Hepatocyte (in vitro differentiated cells): ENCODE data around the gene GPHN.

Source experiments
- EZH2 ChIP-seq: fragments of 200-600 bp; sonication (generic); IDR thresholded peaks from 2 replicates; pipeline ENCODE4 v1.6.1; 2016; ENCODE audit warnings: antibody characterized with exemption, mild to moderate bottlenecking, borderline replicate concordance
- EZH2phosphoT487 ChIP-seq: fragments of 200-600 bp; sonication (generic); IDR thresholded peaks from one replicate; pipeline ENCODE4 v1.6.1; 2018; ENCODE audit warnings: antibody characterized with exemption, mild to moderate bottlenecking, low read depth, moderate library complexity; ENCODE audit not compliant: unreplicated experiment, severe bottlenecking
- TF ChIP-seq, protein P1 (sequence below): fragments of 200-600 bp; sonication (generic); IDR thresholded peaks from 2 replicates; pipeline ENCODE4 v1.5.1; 2016; ENCODE audit warnings: antibody characterized with exemption, mild to moderate bottlenecking; ENCODE audit not compliant: poor library complexity

DNA sequence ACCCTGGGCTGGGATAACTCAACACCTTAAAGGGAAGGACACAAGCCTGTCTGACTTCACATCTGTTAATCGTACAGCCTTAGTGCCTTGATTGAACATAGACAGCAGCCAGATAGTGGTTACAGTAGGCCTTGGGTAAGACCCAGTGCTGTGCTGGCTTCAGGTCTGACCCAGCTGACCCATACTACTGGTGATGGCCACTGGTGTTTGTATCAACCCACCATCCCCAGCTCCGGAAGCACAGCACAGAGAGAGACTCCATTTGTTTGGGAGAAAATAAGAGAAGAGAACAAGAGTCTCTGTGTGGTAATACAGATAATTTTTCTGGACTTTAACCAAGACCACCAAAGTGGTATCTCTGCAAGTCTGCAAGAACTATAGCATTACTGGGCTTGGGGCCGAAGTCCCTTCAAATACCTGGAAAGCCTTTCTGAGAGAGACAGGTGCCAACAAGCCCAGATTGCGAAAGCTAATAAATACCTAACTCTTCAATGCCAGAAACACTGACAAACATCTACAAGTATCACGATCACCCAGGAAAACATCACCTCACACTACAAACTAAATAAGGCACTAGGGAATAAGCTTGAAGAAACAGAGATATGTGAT is 351.2 kb downstream of the GPHN start:
- TF ChIP-seq, protein P1, sequence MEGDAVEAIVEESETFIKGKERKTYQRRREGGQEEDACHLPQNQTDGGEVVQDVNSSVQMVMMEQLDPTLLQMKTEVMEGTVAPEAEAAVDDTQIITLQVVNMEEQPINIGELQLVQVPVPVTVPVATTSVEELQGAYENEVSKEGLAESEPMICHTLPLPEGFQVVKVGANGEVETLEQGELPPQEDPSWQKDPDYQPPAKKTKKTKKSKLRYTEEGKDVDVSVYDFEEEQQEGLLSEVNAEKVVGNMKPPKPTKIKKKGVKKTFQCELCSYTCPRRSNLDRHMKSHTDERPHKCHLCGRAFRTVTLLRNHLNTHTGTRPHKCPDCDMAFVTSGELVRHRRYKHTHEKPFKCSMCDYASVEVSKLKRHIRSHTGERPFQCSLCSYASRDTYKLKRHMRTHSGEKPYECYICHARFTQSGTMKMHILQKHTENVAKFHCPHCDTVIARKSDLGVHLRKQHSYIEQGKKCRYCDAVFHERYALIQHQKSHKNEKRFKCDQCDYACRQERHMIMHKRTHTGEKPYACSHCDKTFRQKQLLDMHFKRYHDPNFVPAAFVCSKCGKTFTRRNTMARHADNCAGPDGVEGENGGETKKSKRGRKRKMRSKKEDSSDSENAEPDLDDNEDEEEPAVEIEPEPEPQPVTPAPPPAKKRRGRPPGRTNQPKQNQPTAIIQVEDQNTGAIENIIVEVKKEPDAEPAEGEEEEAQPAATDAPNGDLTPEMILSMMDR = no peak
- TF ChIP-seq EZH2 = no peak
- no peak for TF ChIP-seq EZH2phosphoT487
